ENCODE data around the gene REC8. TPM values are rescaled to one million over a fixed set of nuclear protein-coding genes. Genes with fewer than 3 reads are reported as not detected.

Gene REC8
- total and polyA plus RNA-seq, 2 of the 13 experiments (the other 11 are each of a cell fraction or from before 2014, with no cell fraction given): 3.4 to 14.7 TPM

GRCh38 chr14:24132061-24132685, 39.7 kb upstream of the REC8 start (continued):
- TF ChIP-seq ZIK1 (CRISPR knock-in tag; IDR thresholded peaks at IDR 0.05; ENCODE audit: borderline replicate concordance, low read depth) (0 out of 2 replicates have a peak, but pooled peaks have one; percentile 4), CHCHD3 (CRISPR knock-in tag; IDR thresholded peaks at IDR 0.05) (no peak), ZNF225 (CRISPR knock-in tag; IDR thresholded peaks at IDR 0.05) (peak; percentile 53; the same call in 1 of the 2 replicates), ZNF619 (CRISPR knock-in tag; IDR thresholded peaks at IDR 0.05) (peak; percentile 46; the same call in 1 of the 2 replicates), RXRA (CRISPR knock-in tag; IDR thresholded peaks at IDR 0.05) (0 out of 2 replicates have a peak, but pooled peaks have one; percentile 17), ARHGAP35 (CRISPR knock-in tag; IDR thresholded peaks at IDR 0.05; ENCODE audit: borderline replicate concordance) (peak; percentile 33; the same call in 1 of the 2 replicates), ZBTB26 (CRISPR knock-in tag; IDR thresholded peaks at IDR 0.05; ENCODE audit: borderline replicate concordance) (0 out of 2 replicates have a peak, but pooled peaks have one; percentile 16), ZNF143 (CRISPR knock-in tag; IDR thresholded peaks at IDR 0.05) (peak; percentile 43; the same call in 1 of the 2 replicates), EEA1 (CRISPR knock-in tag; IDR thresholded peaks at IDR 0.05; ENCODE audit: borderline replicate concordance) (0 out of 2 replicates have a peak, but pooled peaks have one; percentile 26), ZBTB34 (CRISPR knock-in tag; IDR thresholded peaks at IDR 0.05) (no peak), SNAPC5 (CRISPR knock-in tag; IDR thresholded peaks at IDR 0.05; ENCODE audit: borderline replicate concordance) (no peak), CERS6 (CRISPR knock-in tag; IDR thresholded peaks at IDR 0.05) (0 out of 2 replicates have a peak, but pooled peaks have one; percentile 60), ZNF563 (CRISPR knock-in tag; IDR thresholded peaks at IDR 0.05) (no peak), SMARCC2 (IDR thresholded peaks at IDR 0.05) (no peak), CBX5 (CRISPR knock-in tag; IDR thresholded peaks at IDR 0.05; ENCODE audit: borderline replicate concordance) (no peak)
- TF ChIP-seq, protein P1, sequence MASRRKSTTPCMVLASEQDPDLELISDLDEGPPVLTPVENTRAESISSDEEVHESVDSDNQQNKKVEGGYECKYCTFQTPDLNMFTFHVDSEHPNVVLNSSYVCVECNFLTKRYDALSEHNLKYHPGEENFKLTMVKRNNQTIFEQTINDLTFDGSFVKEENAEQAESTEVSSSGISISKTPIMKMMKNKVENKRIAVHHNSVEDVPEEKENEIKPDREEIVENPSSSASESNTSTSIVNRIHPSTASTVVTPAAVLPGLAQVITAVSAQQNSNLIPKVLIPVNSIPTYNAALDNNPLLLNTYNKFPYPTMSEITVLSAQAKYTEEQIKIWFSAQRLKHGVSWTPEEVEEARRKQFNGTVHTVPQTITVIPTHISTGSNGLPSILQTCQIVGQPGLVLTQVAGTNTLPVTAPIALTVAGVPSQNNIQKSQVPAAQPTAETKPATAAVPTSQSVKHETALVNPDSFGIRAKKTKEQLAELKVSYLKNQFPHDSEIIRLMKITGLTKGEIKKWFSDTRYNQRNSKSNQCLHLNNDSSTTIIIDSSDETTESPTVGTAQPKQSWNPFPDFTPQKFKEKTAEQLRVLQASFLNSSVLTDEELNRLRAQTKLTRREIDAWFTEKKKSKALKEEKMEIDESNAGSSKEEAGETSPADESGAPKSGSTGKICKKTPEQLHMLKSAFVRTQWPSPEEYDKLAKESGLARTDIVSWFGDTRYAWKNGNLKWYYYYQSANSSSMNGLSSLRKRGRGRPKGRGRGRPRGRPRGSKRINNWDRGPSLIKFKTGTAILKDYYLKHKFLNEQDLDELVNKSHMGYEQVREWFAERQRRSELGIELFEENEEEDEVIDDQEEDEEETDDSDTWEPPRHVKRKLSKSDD (CRISPR knock-in tag; IDR thresholded peaks at IDR 0.05; ENCODE audit: low read depth): no peak; the same call in 1 of the 2 replicates
- TF ChIP-seq, protein P2, sequence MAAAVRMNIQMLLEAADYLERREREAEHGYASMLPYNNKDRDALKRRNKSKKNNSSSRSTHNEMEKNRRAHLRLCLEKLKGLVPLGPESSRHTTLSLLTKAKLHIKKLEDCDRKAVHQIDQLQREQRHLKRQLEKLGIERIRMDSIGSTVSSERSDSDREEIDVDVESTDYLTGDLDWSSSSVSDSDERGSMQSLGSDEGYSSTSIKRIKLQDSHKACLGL (CRISPR knock-in tag; IDR thresholded peaks at IDR 0.05): peak; percentile 18; the same call in 1 of the 2 replicates

Measured in HepG2 (cell line).